Measurements from ENCODE around the gene CFHR3.
"Not testable (repeated sequence)": the region's sequence is repeated elsewhere in the genome, so short reads cannot be mapped to it uniquely, and the experiment has no call there.

The CFHR3 gene

GRCh38 chr1:196827860-196828259 lies 53.2 kb downstream of the CFHR3 start:
- TF ChIP-seq CTCF (IDR thresholded peaks at IDR 0.05; ENCODE audit: insufficient read depth, missing control alignments): peak; percentile 49
- not testable (repeated sequence) for DNase-seq (ENCODE audit: insufficient read length, low spot score)
- FAIRE-seq: peak; percentile 97

Measured in D721Med (cell line).